GM23248 (cell line): ENCODE measurements around the gene AGBL3. TPM values are rescaled to one million over a fixed set of nuclear protein-coding genes. Genes with fewer than 3 reads are reported as not detected.

Experiments
- DNase-seq: peaks from one replicate; pipeline ENCODE4 v3.0.0-alpha.2; 2015
- H2AFZ ChIP-seq: fragments of 200-600 bp; sonication (generic); 2 replicates; pipeline ENCODE4 v1.6.1; 2016; ENCODE audit warnings: antibody characterized with exemption
- H3F3A ChIP-seq: fragments of 200-600 bp; sonication (generic); 2 replicates; pipeline ENCODE4 v1.6.1; 2016; ENCODE audit warnings: mild to moderate bottlenecking, antibody characterized with exemption, mixed run types; ENCODE audit not compliant: insufficient read depth
- H3K27ac ChIP-seq: fragments of 200-600 bp; sonication (generic); 2 replicates; pipeline ENCODE4 v1.5.1; 2016; ENCODE audit warnings: mild to moderate bottlenecking
- H3K27me3 ChIP-seq: fragments of 200-600 bp; sonication (generic); replicated peaks from 2 replicates; pipeline ENCODE4 v1.6.1; 2016; ENCODE audit warnings: mild to moderate bottlenecking; ENCODE audit not compliant: insufficient read depth
- H3K36me3 ChIP-seq: fragments of 200-600 bp; sonication (generic); 2 replicates; pipeline ENCODE4 v1.6.1; 2016; ENCODE audit warnings: low read depth, mild to moderate bottlenecking
- H3K4me1 ChIP-seq: fragments of 200-600 bp; sonication (generic); 2 replicates; pipeline ENCODE4 v1.6.1; 2016; ENCODE audit warnings: mild to moderate bottlenecking; ENCODE audit not compliant: insufficient read depth
- H3K4me2 ChIP-seq: fragments of 200-600 bp; sonication (generic); one replicate; pipeline ENCODE4 v1.6.1; 2016; ENCODE audit warnings: mild to moderate bottlenecking; ENCODE audit not compliant: unreplicated experiment
- H3K4me3 ChIP-seq: fragments of 200-600 bp; sonication (generic); 2 replicates; pipeline ENCODE4 v1.5.1; 2016; ENCODE audit warnings: mild to moderate bottlenecking
- H3K79me2 ChIP-seq: fragments of 200-600 bp; sonication (generic); 2 replicates; pipeline ENCODE4 v1.6.1; 2016; ENCODE audit warnings: mild to moderate bottlenecking; ENCODE audit not compliant: insufficient read depth
- H3K9ac ChIP-seq: fragments of 200-600 bp; sonication (generic); 2 replicates; pipeline ENCODE4 v1.6.1; 2016; ENCODE audit warnings: mild to moderate bottlenecking
- H3K9me2 ChIP-seq: fragments of 200-600 bp; sonication (generic); 2 replicates; pipeline ENCODE4 v1.6.1; 2016; ENCODE audit warnings: mixed run types, mild to moderate bottlenecking, moderate library complexity; ENCODE audit not compliant: insufficient read depth
- H3K9me3 ChIP-seq: fragments of 200-600 bp; sonication (generic); one replicate; pipeline ENCODE4 v1.6.1; 2017; ENCODE audit warnings: low read depth
- H4K20me1 ChIP-seq: fragments of 200-600 bp; sonication (generic); 2 replicates; pipeline ENCODE4 v1.6.0; 2016; ENCODE audit not compliant: insufficient read depth
- EZH2 ChIP-seq: fragments of 200-600 bp; sonication (generic); IDR thresholded peaks from 2 replicates; pipeline ENCODE4 v1.6.1; 2018; ENCODE audit warnings: antibody characterized with exemption, mild to moderate bottlenecking; ENCODE audit not compliant: insufficient read depth, poor library complexity, severe bottlenecking
- EZH2phosphoT487 ChIP-seq: fragments of 200-600 bp; sonication (generic); IDR thresholded peaks from 2 replicates; pipeline ENCODE4 v1.6.1; 2018; ENCODE audit warnings: antibody characterized with exemption, moderate library complexity, mild to moderate bottlenecking, low read depth; ENCODE audit not compliant: insufficient read depth
- WGBS, 2 experiments: methylation state at CpG; one replicate each; pipeline ENCODE4 v1.1.6; 2015 to 2017; ENCODE audit warnings: low lambda C conversion rate in 2 of 2, low coverage in 1 of 2; ENCODE audit errors: missing lambda C conversion rate in 2 of 2; 5-methylcytosine and 5-hydroxymethylcytosine counted together
- in situ Hi-C: fragments of 300-500 bp; cut with MboI; formaldehyde crosslinking; loops from 2 replicates; pipeline ENCODE4 v1.15.0; 2020
- polyA plus RNA-seq: library from polyadenylated mRNA; unstranded; fragments of >200 nt; fragmentation: Nextera tagmentation; extraction: Ambion mirVana; gene quantifications from 2 replicates; pipeline ENCODE4 v1.2.1, GENCODE V29; 2016
- total RNA-seq: library from RNA; depleted of rRNA; stranded (reverse); fragments of >200 nt; shearing (Covaris generic); gene quantifications from 2 replicates; pipeline ENCODE4 v1.2.3, GENCODE V29; 2014

The AGBL3 gene
- total and polyA plus RNA-seq, 2 experiments from 2014 or later = 1.4 to 2.4 TPM

DNA sequence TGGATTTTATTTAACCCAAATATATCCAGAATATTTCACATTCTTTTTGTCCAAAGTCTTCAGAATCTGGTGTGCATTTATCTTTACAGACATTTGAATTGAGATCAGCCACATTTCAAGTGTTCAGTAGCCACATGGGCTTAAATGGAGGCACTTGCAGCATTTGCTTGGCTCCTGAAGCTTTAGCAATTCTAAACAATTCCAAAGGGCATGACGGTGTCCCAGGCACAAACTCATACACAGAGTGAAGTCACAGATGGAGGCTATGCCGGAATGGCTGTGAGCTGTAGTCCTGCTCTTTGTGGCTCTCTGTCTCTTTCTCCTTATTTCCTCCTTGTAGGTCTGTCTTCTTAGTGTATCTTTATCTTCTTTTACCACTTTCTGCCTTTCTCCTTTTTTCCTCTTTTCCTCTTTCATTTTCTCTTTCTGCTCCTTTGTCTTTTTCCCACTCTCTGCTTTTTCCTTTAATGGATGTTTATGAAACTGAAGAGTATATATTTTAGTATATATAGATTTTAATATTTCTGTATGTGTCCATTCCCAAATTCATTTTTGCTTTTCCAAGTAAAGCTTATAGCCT lies 7.7 kb downstream of the AGBL3 start:
- H4K20me1 ChIP-seq = no peaks in the 10 kb centered on the region
- in situ Hi-C loops = no loop called here
- TF ChIP-seq EZH2 = no peak
- no peak for TF ChIP-seq EZH2phosphoT487
- no peak overlapping the region for H2AFZ ChIP-seq
- no peaks in the 10 kb centered on the region for H3K9me2 ChIP-seq
- H3K9me3 ChIP-seq = no peaks in the 10 kb centered on the region
- H3K27me3 ChIP-seq = no peaks in the 10 kb centered on the region
- no peak overlapping the region for H3K4me3 ChIP-seq
- H3K27ac ChIP-seq = no peak overlapping the region
- H3K9ac ChIP-seq = no peak overlapping the region
- WGBS, 2 experiments = 98% methylated on average over 2 of the region's 2 CpGs
- H3K4me1 ChIP-seq = no peaks in the 10 kb centered on the region
- H3K36me3 ChIP-seq = peaks cover 3% of the 10 kb centered on the region; the same call in 1 of the 2 replicates
- H3K79me2 ChIP-seq = 0 out of 2 replicates have a peak, but pooled peaks cover 3% of the 10 kb centered on the region
- no peaks in the 10 kb centered on the region for H3F3A ChIP-seq
- H3K4me2 ChIP-seq = no peak overlapping the region
- no peak for DNase-seq

DNA sequence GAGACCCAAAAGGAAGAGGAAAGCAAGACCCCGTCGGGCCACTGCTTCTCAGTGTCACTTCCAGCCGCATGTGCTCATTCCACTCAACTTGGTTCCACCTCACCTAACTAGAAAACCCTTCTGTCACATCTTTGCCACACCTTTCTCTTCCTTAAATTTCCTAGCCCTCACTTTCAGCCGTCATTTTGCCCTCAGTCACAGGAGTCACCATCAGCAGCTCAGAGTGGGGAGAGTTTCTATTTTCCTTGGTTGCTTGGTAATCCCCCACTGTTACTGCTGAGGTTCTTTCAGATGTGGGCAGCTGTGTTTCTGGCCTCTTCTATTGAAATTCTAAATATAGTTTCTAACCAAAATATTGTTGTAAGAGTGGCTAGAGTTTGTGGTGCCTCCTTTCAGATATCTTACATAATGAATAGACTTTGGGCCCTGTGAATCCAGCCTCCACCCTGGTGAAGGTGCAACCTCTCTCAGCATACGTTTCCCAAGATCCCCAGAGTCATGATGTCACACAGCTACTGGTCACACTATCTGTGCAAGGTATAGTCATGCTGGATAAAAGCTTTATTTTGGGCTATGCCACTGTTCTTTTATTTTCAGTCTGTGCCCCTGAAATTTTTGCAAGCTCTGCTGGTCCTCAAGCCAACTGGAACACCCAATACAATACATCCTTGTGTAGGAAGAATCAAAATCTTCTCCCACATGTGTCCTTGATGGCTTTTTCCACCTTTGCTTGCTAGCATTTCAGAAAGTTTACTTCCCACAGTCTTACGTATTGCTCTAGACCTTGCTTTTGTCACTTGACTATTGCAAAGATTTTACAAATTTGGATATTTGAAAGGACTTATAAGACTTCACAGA lies 9.2 kb downstream of the AGBL3 start:
- Histone ChIP-seq H3K9me3 (no peaks in the 10 kb centered on the region), H3K4me1 (no peaks in the 10 kb centered on the region), H3F3A (no peaks in the 10 kb centered on the region), H3K79me2 (no peaks in the 10 kb centered on the region), H3K4me3 (no peak overlapping the region), H3K36me3 (no peaks in the 10 kb centered on the region), H3K9me2 (no peaks in the 10 kb centered on the region), H3K4me2 (no peak overlapping the region), H3K27me3 (no peaks in the 10 kb centered on the region), H3K9ac (no peak overlapping the region), H4K20me1 (no peaks in the 10 kb centered on the region), H2AFZ (no peak overlapping the region), H3K27ac (no peak overlapping the region)
- no peak for DNase-seq
- in situ Hi-C loops = no loop called here
- TF ChIP-seq EZH2phosphoT487 (no peak), EZH2 (no peak)
- 58 to 66% methylated on average over 6 of the region's 6 CpGs for WGBS, 2 experiments

DNA sequence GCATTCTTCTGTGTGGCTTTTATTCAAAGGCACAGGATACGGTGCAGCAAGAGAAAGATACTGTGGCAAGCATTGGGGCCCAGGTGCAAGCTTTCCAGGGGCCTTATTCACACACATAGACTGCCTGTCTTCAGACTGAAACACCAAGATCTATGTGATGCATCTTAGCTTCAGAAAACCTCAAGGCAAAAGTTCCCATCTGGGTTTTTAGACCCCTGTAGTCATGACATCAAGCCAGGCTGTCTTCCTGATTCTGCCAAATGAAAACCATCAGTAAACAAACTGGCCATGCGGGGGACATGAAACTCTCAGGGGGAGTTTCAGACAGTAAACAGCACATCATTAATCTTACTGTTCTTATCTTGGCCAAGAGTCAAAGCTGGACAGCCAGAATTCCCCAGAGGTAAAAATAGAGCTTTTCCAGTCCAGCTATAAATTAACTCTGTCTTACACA lies 9.8 kb downstream of the AGBL3 start:
- Histone ChIP-seq H3K9me2 (no peaks in the 10 kb centered on the region), H3K9ac (no peak overlapping the region), H3K4me2 (no peak overlapping the region), H3K36me3 (no peaks in the 10 kb centered on the region), H3K27ac (no peak overlapping the region), H3F3A (no peaks in the 10 kb centered on the region), H3K9me3 (no peaks in the 10 kb centered on the region), H3K27me3 (no peaks in the 10 kb centered on the region), H3K4me3 (no peak overlapping the region), H4K20me1 (no peaks in the 10 kb centered on the region), H3K79me2 (no peaks in the 10 kb centered on the region), H3K4me1 (no peaks in the 10 kb centered on the region), H2AFZ (no peak overlapping the region)
- 44 to 64% methylated on average over 2 of the region's 2 CpGs for WGBS, 2 experiments
- DNase-seq = no peak
- in situ Hi-C loops = no loop called here
- no peak for TF ChIP-seq EZH2
- TF ChIP-seq EZH2phosphoT487 = no peak

DNA sequence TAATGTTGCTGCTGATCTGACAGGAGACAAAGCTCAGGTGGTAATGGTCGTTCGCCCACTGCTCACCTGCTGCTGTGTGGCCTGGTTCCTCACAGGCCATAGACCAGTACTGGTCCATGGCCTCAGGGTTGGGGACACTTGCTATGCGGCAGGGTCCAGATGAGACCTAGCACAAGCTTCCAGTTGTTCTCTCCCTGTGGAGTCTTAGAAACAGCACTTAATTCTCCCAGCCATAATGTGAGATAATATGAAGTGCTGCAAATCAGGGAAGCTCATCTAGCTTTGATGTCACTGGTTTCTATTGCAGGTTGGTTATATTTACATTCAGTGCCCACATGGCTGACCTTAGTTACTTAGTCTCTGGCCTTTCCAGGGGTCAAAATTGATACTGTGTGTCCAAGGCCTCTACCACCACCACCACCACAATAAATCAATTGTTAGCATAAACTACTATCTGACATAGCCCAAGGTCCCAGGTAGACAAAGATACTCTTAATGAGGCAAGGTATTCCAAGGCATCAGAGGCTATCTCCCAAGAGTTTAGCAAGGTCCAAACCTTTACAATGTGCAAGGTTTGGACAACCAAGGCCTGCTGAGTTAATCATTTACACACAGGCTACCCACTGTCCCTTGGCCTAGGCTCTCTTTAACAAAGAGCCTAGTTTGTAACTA lies 11.0 kb downstream of the AGBL3 start:
- Histone ChIP-seq H3K4me1 (no peaks in the 10 kb centered on the region), H3F3A (no peaks in the 10 kb centered on the region), H3K4me2 (no peak overlapping the region), H3K27me3 (no peaks in the 10 kb centered on the region), H3K9me2 (no peaks in the 10 kb centered on the region), H3K36me3 (no peaks in the 10 kb centered on the region), H4K20me1 (no peaks in the 10 kb centered on the region), H3K4me3 (no peak overlapping the region), H3K9me3 (no peaks in the 10 kb centered on the region), H3K27ac (no peak overlapping the region), H3K79me2 (no peaks in the 10 kb centered on the region), H2AFZ (no peak overlapping the region), H3K9ac (no peak overlapping the region)
- 94 to 100% methylated on average over 3 of the region's 3 CpGs for WGBS, 2 experiments
- TF ChIP-seq EZH2 = no peak
- no peak for TF ChIP-seq EZH2phosphoT487
- no peak for DNase-seq
- in situ Hi-C loops = no loop called here
